HepG2 (cell line): ENCODE measurements around the gene NOTUM. TPM values are rescaled to one million over a fixed set of nuclear protein-coding genes. Genes with fewer than 3 reads are reported as not detected.
A peak's percentile ranks its signal among the peaks of the same experiment; 100 is the strongest.

Experiments used
- ARID2 ChIP-seq: sonication (generic); formaldehyde crosslinking; IDR thresholded peaks from 2 replicates; pipeline ENCODE4 v1.8.1; 2022; ENCODE audit warnings: mild to moderate bottlenecking, missing genetic modification reagents, borderline replicate concordance
- ATF6 ChIP-seq: sonication (generic); formaldehyde crosslinking; conservative IDR thresholded peaks from 2 replicates; pipeline ENCODE4 v1.4.0; 2020; ENCODE audit warnings: missing genetic modification reagents
- CBX1 ChIP-seq: IDR thresholded peaks from one replicate; pipeline ENCODE4 v1.6.1; 2016; ENCODE audit warnings: antibody characterized with exemption, low read depth
- CHD4 ChIP-seq: fragments of 200-600 bp; sonication (generic); IDR thresholded peaks from 2 replicates; pipeline ENCODE4 v1.7.0; 2017; ENCODE audit warnings: mild to moderate bottlenecking, low read length, borderline replicate concordance
- CREM ChIP-seq, 2 experiments: sonication (generic) in 1 of 2; formaldehyde crosslinking in 1 of 2; IDR thresholded peaks; 2 replicates each; pipeline versions ENCODE4 v1.4.0 to v1.6.1; 2016 to 2020; ENCODE audit warnings: antibody characterized with exemption in 1 of 2, mild to moderate bottlenecking in 1 of 2, missing genetic modification reagents in 1 of 2
- EED ChIP-seq: sonication (generic); formaldehyde crosslinking; IDR thresholded peaks from 2 replicates; pipeline ENCODE4 v1.5.0; 2020; ENCODE audit warnings: mild to moderate bottlenecking, missing genetic modification reagents
- IRF9 ChIP-seq: sonication (generic); formaldehyde crosslinking; IDR thresholded peaks from 2 replicates; pipeline ENCODE4 v1.8.0; 2022; ENCODE audit warnings: missing genetic modification reagents, mild to moderate bottlenecking, borderline replicate concordance
- KLF16 ChIP-seq, 2 experiments: sonication (generic) in 1 of 2; formaldehyde crosslinking in 1 of 2; IDR thresholded peaks; 2 replicates each; pipeline versions ENCODE4 v1.6.1 to v1.8.0; 2016 to 2023; ENCODE audit warnings: missing genetic modification reagents in 2 of 2, missing compliant biosample characterization in 1 of 2
- KLF6 ChIP-seq: IDR thresholded peaks from 2 replicates; pipeline ENCODE4 v1.8.0; 2016; ENCODE audit warnings: missing biosample characterization, missing genetic modification reagents
- MBD4 ChIP-seq: IDR thresholded peaks from 2 replicates; pipeline ENCODE4 v1.6.1; 2012; ENCODE audit warnings: low read length, inconsistent platforms, borderline replicate concordance
- MIER3 ChIP-seq: IDR thresholded peaks from 2 replicates; pipeline ENCODE4 v1.6.1; 2016; ENCODE audit warnings: missing compliant biosample characterization, borderline replicate concordance
- MIXL1 ChIP-seq: IDR thresholded peaks from 2 replicates; pipeline ENCODE4 v1.6.1; 2016
- PHF20 ChIP-seq: sonication (generic); formaldehyde crosslinking; IDR thresholded peaks from 2 replicates; pipeline ENCODE4 v1.5.0; 2020; ENCODE audit warnings: mild to moderate bottlenecking, missing genetic modification reagents
- POLR2AphosphoS2 ChIP-seq: IDR thresholded peaks from 2 replicates; pipeline ENCODE4 v1.6.1; 2011; ENCODE audit warnings: low read depth, low read length, improper control_type of control experiment
- RARG ChIP-seq: sonication (generic); formaldehyde crosslinking; IDR thresholded peaks from 2 replicates; pipeline ENCODE4 v1.4.0; 2020; ENCODE audit warnings: low read depth, mild to moderate bottlenecking, missing genetic modification reagents
- SIN3B ChIP-seq: fragments of 150-350 bp; IDR thresholded peaks from 2 replicates; pipeline ENCODE4 v1.6.1; 2014; ENCODE audit warnings: low read length
- SRY ChIP-seq: sonication (generic); formaldehyde crosslinking; IDR thresholded peaks from 2 replicates; pipeline ENCODE4 v1.8.0; 2022; ENCODE audit warnings: mild to moderate bottlenecking, missing genetic modification reagents
- TFE3 ChIP-seq: IDR thresholded peaks from 2 replicates; pipeline ENCODE4 v1.6.1; 2016
- ZFP82 ChIP-seq: sonication (generic); formaldehyde crosslinking; IDR thresholded peaks from 2 replicates; pipeline ENCODE4 v1.5.1; 2020; ENCODE audit warnings: mild to moderate bottlenecking, missing genetic modification reagents, borderline replicate concordance
- ZGPAT ChIP-seq: IDR thresholded peaks from 2 replicates; pipeline ENCODE4 v1.6.1; 2016; ENCODE audit warnings: mild to moderate bottlenecking
- ZNF501 ChIP-seq: sonication (generic); formaldehyde crosslinking; IDR thresholded peaks from 2 replicates; pipeline ENCODE4 v1.5.1; 2020; ENCODE audit warnings: mild to moderate bottlenecking, moderate library complexity, missing genetic modification reagents
- ZNF660 ChIP-seq: sonication (generic); formaldehyde crosslinking; IDR thresholded peaks from 2 replicates; pipeline ENCODE4 v1.5.1; 2020; ENCODE audit warnings: mild to moderate bottlenecking, low read depth, missing genetic modification reagents, borderline replicate concordance
- ZNF891 ChIP-seq: sonication (generic); formaldehyde crosslinking; IDR thresholded peaks from 2 replicates; pipeline ENCODE4 v1.5.0; 2020; ENCODE audit warnings: mild to moderate bottlenecking, missing genetic modification reagents
- polyA plus RNA-seq, 8 experiments: library from polyadenylated mRNA; depleted of rRNA in 3 of 8; stranded (reverse) in 7 of 8; unstranded in 1 of 8; fragments of >200 nt; fragmentation: Illumina TruSeq in 4 of 8; extraction: Trizol in 4 of 8; gene quantifications; 2 replicates each; pipeline versions ENCODE4 v1.2.1 to v1.2.3, GENCODE V29; 2011 to 2016; ENCODE audit warnings: low read depth in 4 of 8, missing spikeins in 1 of 8, mixed read lengths in 1 of 8; ENCODE audit not compliant: insufficient read depth in 1 of 8
- total RNA-seq, 5 experiments: library from RNA; depleted of rRNA; stranded (reverse); fragments of >200 nt; fragmentation: Illumina TruSeq; extraction: Trizol; gene quantifications; 2 replicates each; pipeline ENCODE4 v1.2.3, GENCODE V29; 2016; ENCODE audit warnings: low read depth in 1 of 5

NOTUM gene
- total and polyA plus RNA-seq, 2 of the 13 experiments (the other 11 are each of a cell fraction or from before 2014, with no cell fraction given), result 150 to 160 TPM

GRCh38 chr17:81927653-81928543 lies 33.1 kb downstream of the NOTUM start, which contains the start of gene MAFG (continued):
- TF ChIP-seq CREM (IDR thresholded peaks at IDR 0.05), result no peak; the same call in 1 of the 2 replicates
- no peak for TF ChIP-seq CREM (CRISPR knock-in tag; IDR thresholded peaks at IDR 0.05)
- TF ChIP-seq MIER3 (CRISPR knock-in tag), result 0 out of 2 replicates have a peak, but pooled peaks have one; percentile 37
- peak; percentile 70; the same call in 1 of the 2 replicates for TF ChIP-seq SRY
- no peak for TF ChIP-seq ZNF660 (CRISPR knock-in tag)
- TF ChIP-seq TFE3 (CRISPR knock-in tag), result peak; percentile 92
- no peak; the same call in 1 of the 2 replicates for TF ChIP-seq ATF6 (CRISPR knock-in tag)
- TF ChIP-seq CHD4, result no peak
- TF ChIP-seq MIXL1, result 0 out of 2 replicates have a peak, but pooled peaks have one; percentile 8
- TF ChIP-seq CBX1, result no peak
- 0 out of 2 replicates have a peak, but pooled peaks have one; percentile 18 for TF ChIP-seq IRF9
- TF ChIP-seq RARG (CRISPR knock-in tag), result no peak
- TF ChIP-seq SIN3B, result no peak; the same call in 1 of the 2 replicates
- peak; percentile 18; the same call in 1 of the 2 replicates for TF ChIP-seq ARID2
- TF ChIP-seq ZNF891 (CRISPR knock-in tag), result no peak; the same call in 1 of the 2 replicates
- TF ChIP-seq POLR2AphosphoS2, result no peak
- TF ChIP-seq ZGPAT (CRISPR knock-in tag), result 0 out of 2 replicates have a peak, but pooled peaks have one; percentile 31
- no peak for TF ChIP-seq MBD4
- TF ChIP-seq ZNF501 (CRISPR knock-in tag), result peak; percentile 63; the same call in 1 of the 2 replicates
- no peak; the same call in 1 of the 2 replicates for TF ChIP-seq KLF6
- peak in 1 of 2 experiments; percentile 59; a peak in 2 of 4 replicates for TF ChIP-seq KLF16 (CRISPR knock-in tag; IDR thresholded peaks at IDR 0.05)
- peak; percentile 54; the same call in 1 of the 2 replicates for TF ChIP-seq ZFP82 (CRISPR knock-in tag)
- peak; percentile 58 for TF ChIP-seq PHF20
- peak; percentile 66 for TF ChIP-seq EED
